AG09309 (cell line): ENCODE data around the gene DNAJB6.

Source experiments
- DNase-seq: peaks from one replicate; pipeline ENCODE4 v3.0.0-alpha.2; 2010; ENCODE audit warnings: low read depth
- H3K4me3 ChIP-seq: 2 replicates; pipeline ENCODE4 v1.5.1; 2011; ENCODE audit warnings: mild to moderate bottlenecking, low read depth, low read length, moderate library complexity; ENCODE audit not compliant: control insufficient read depth
- CTCF ChIP-seq: IDR thresholded peaks from 2 replicates; pipeline ENCODE4 v1.5.1; 2011; ENCODE audit warnings: mild to moderate bottlenecking, low read depth, low read length, inconsistent platforms; ENCODE audit not compliant: insufficient read depth, control insufficient read depth; ENCODE audit errors: missing control alignments

DNAJB6 gene

GRCh38 chr7:157466867-157467261 lies 130.1 kb downstream of the DNAJB6 start:
- no peak for DNase-seq
- H3K4me3 ChIP-seq, result no peak overlapping the region
- no peak for TF ChIP-seq CTCF
